Esophagus squamous epithelium (tissue), 5 donors: ENCODE data around the gene GAL3ST2. TPM values are rescaled to one million over a fixed set of nuclear protein-coding genes. Genes with fewer than 3 reads are reported as not detected.
"Not testable (repeated sequence)": the region's sequence is repeated elsewhere in the genome, so short reads cannot be mapped to it uniquely, and the experiment has no call there.

Experiments
- DNase-seq: peaks from one replicate; lab custom pipeline; 2025; lab: John Stamatoyannopoulos, UW
- H3K27ac ChIP-seq, 4 donors: fragments of 200-600 bp; sonication (generic); one replicate each; pipeline ENCODE4 v1.5.1; 2016 to 2019; ENCODE audit warnings: mild to moderate bottlenecking in 1 of 4
- H3K27me3 ChIP-seq, 4 donors: fragments of 200-600 bp; sonication (generic); 1 replicate in 3 of 4; 2 replicates in 1 of 4; pipeline versions ENCODE4 v1.5.1 to v1.6.0; 2017 to 2021; ENCODE audit warnings: antibody characterized with exemption in 1 of 4
- H3K36me3 ChIP-seq, 3 donors: fragments of 200-600 bp; sonication (generic); one replicate each; pipeline ENCODE4 v1.5.1; 2016 to 2019
- H3K4me1 ChIP-seq, 3 donors: fragments of 200-600 bp; sonication (generic); one replicate each; pipeline ENCODE4 v1.5.1; 2017 to 2019
- H3K4me3 ChIP-seq, 4 donors: fragments of 200-600 bp; sonication (generic); 1 replicate in 3 of 4; 2 replicates in 1 of 4; pipeline ENCODE4 v1.5.1; 2016 to 2019; ENCODE audit warnings: mild to moderate bottlenecking in 2 of 4, moderate library complexity in 1 of 4
- H3K9me3 ChIP-seq, 3 donors: fragments of 200-600 bp; sonication (generic); one replicate each; pipeline ENCODE4 v1.5.1; 2016 to 2019
- CTCF ChIP-seq, 6 experiments: fragments of 450-650 bp in 4 of 6; fragments of 200-600 bp in 2 of 6; sonication (generic) in 2 of 6; IDR thresholded peaks; one replicate each; pipeline ENCODE4 v1.5.1; 2016 to 2019; ENCODE audit warnings: antibody characterized with exemption in 6 of 6, mild to moderate bottlenecking in 4 of 6, moderate library complexity in 4 of 6
- POLR2A ChIP-seq, 4 donors: fragments of 450-650 bp; IDR thresholded peaks; one replicate each; pipeline ENCODE4 v1.6.1; 2017; ENCODE audit warnings: antibody characterized with exemption in 4 of 4, mild to moderate bottlenecking in 4 of 4, moderate library complexity in 3 of 4
- WGBS, 2 donors: methylation state at CpG; one replicate each; pipeline ENCODE4 v1.1.5; 2018; 5-methylcytosine and 5-hydroxymethylcytosine counted together
- intact Hi-C: fragments of 100-400 bp; cut with DNase I; formaldehyde crosslinking; loops from one replicate; pipeline ENCODE4 v1.15.0; 2022
- total RNA-seq, 4 donors: library from RNA; depleted of rRNA; stranded (reverse); fragments of >200 nt; gene quantifications; one replicate each; pipeline ENCODE4 v1.1.0, GENCODE V29; 2016
- donor health status: DM: yes; HTN: yes; CAD: no.

GAL3ST2 gene
- total RNA-seq, 4 donors from 2014 or later: 0.38 TPM; not detected in 3

GRCh38 chr2:241755777-241756176 lies 20.8 kb upstream of the GAL3ST2 start:
- DNase-seq: no peak
- H3K9me3 ChIP-seq: no peaks in the 10 kb centered on the region
- no peak overlapping the region for H3K4me3 ChIP-seq
- H3K27ac ChIP-seq: no peak overlapping the region
- WGBS, 2 donors: 62 to 93% methylated on average over 2 to 8 of the region's 27 CpGs
- H3K4me1 ChIP-seq: peaks cover 0 to 2% (median 0%) of the 10 kb centered on the region in 3 donors
- H3K27me3 ChIP-seq: no peaks in the 10 kb centered on the region
- TF ChIP-seq CTCF (IDR thresholded peaks at IDR 0.05) (no peak), POLR2A (IDR thresholded peaks at IDR 0.05) (no peak)
- H3K36me3 ChIP-seq: peaks cover 21 to 100% (median 21%) of the 10 kb centered on the region in 3 donors
- intact Hi-C loops: no loop called here

DNA sequence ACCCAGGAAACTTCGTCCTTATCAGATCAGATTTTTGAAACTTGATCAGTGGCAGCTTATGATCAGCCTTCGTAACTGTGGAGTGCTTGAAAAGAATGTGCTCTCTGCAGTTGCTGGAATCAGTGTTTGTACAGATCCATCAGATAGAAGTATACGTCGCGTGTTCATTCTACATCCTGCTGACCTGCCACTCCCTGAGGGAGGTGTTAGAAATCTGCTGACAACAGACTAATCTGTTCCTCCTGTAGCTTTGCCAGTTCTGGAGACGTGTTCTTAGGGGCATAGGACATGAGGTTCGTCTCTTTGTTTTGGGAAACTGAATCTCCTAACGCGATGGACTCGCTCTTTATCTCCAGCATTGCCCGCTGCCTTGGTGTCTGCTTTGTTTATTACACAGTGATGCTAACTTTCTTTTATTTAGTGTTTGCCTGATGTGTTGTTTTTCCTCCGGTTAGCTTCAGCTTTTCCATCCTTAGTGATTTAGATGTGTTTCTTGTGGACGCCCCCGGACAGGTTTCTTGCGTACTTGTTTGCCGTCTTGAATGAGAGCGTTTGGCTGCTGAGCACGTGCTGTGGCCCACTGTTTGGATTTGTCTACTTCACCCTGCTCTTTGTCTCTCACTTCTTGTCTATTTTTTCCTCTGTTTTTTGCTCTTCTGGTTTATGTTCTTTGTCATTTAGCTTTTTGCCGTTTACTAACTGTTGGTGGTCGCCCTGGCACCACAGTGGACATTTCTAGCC lies 17.4 kb upstream of the GAL3ST2 start:
- TF ChIP-seq CTCF (IDR thresholded peaks at IDR 0.05) (no peak), POLR2A (IDR thresholded peaks at IDR 0.05) (no peak)
- no peak for DNase-seq
- Histone ChIP-seq H3K27ac (no peak overlapping the region), H3K4me1 (no peaks in the 10 kb centered on the region), H3K27me3 (no peaks in the 10 kb centered on the region), H3K36me3 (peaks cover 12 to 100% (median 15%) of the 10 kb centered on the region in 3 donors), H3K4me3 (no peak overlapping the region), H3K9me3 (no peaks in the 10 kb centered on the region)
- WGBS, 2 donors: 79 to 83% methylated on average over 20 of the region's 20 CpGs
- intact Hi-C loops: no loop called here

- intact Hi-C loops, H3K4me3 ChIP-seq, H3K9me3 ChIP-seq, H3K27ac ChIP-seq, H3K27me3 ChIP-seq, H3K4me1 ChIP-seq, DNase-seq: not testable (repeated sequence)
- WGBS, 2 donors: 90 to 100% methylated on average over 1 to 6 of the region's 16 CpGs
- H3K36me3 ChIP-seq: peaks cover 12 to 99% (median 13%) of the 10 kb centered on the region in 3 donors
These were observed 16.7 kb upstream of the GAL3ST2 start for GRCh38 chr2:241759893-241760292.

GRCh38 chr2:241760301-241760771 lies 16.3 kb upstream of the GAL3ST2 start:
- Histone ChIP-seq H3K4me3 (no peak overlapping the region), H3K4me1 (no peaks in the 10 kb centered on the region), H3K27ac (no peak overlapping the region), H3K9me3 (no peaks in the 10 kb centered on the region), H3K36me3 (peaks cover 9 to 94% (median 12%) of the 10 kb centered on the region in 3 donors), H3K27me3 (no peaks in the 10 kb centered on the region)
- TF ChIP-seq POLR2A (IDR thresholded peaks at IDR 0.05): no peak
- DNase-seq: no peak
- intact Hi-C loops: no loop called here
- WGBS, 2 donors: 85 to 90% methylated on average over 8 to 9 of the region's 17 CpGs

DNA sequence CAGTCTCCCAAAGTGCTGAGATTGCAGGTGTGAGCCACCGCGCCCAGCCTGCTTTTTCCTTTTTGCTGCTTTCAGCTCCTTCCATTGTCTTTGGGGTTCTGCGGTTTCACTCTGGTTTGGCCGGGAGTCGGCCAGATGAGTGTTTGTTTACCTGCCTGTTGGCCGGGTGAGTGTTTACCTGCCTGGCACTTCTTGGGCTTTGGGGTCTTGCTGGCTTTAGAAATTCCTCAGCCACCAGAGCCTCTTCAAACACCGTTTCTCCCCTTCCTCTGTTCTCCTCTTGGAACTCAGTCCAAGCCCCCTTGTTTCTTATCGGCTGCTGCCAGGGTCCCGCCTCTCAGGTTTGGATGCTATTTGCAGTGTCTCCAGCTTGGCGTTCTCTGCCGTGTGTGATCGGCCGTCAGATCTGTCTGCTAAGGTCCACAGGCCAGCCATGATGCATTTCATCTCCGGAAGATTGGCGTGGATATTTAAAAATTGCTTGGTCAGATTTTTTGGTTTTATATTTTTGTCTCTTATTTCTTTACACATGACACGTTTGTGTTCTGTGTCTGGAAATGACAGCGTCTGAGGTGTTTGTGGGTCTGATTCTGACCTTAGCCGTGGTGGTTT lies 14.2 kb upstream of the GAL3ST2 start:
- Histone ChIP-seq H3K4me1 (no peaks in the 10 kb centered on the region), H3K9me3 (no peaks in the 10 kb centered on the region), H3K36me3 (peaks cover 0 to 73% (median 4%) of the 10 kb centered on the region in 3 donors), H3K27ac (peak overlapping the region in 1 of 4 donors; percentile 35), H3K4me3 (no peak overlapping the region), H3K27me3 (no peaks in the 10 kb centered on the region)
- DNase-seq: no peak
- WGBS, 2 donors: 67 to 70% methylated on average over 16 to 18 of the region's 18 CpGs
- TF ChIP-seq CTCF (IDR thresholded peaks at IDR 0.05): no peak
- intact Hi-C loops: no loop called here

- no peak for TF ChIP-seq POLR2A (IDR thresholded peaks at IDR 0.05)
- no peak for TF ChIP-seq CTCF (IDR thresholded peaks at IDR 0.05)
These were observed 13.7 kb upstream of the GAL3ST2 start for GRCh38 chr2:241762933-241763369.

More at GRCh38 chr2:241762933-241763369, 13.7 kb upstream of the GAL3ST2 start:
- no peaks in the 10 kb centered on the region for H3K27me3 ChIP-seq
- peaks cover 0 to 73% (median 4%) of the 10 kb centered on the region in 3 donors for H3K36me3 ChIP-seq
- H3K4me1 ChIP-seq: no peaks in the 10 kb centered on the region
- WGBS, 2 donors: 46 to 83% methylated on average over 4 to 7 of the region's 13 CpGs
- H3K27ac ChIP-seq: peak overlapping the region in 1 of 4 donors; percentile 36
- DNase-seq: no peak
- H3K4me3 ChIP-seq: no peak overlapping the region
- H3K9me3 ChIP-seq: no peaks in the 10 kb centered on the region
- intact Hi-C loops: no loop called here
